Measurements from ENCODE around the gene MVB12B.

DNA sequence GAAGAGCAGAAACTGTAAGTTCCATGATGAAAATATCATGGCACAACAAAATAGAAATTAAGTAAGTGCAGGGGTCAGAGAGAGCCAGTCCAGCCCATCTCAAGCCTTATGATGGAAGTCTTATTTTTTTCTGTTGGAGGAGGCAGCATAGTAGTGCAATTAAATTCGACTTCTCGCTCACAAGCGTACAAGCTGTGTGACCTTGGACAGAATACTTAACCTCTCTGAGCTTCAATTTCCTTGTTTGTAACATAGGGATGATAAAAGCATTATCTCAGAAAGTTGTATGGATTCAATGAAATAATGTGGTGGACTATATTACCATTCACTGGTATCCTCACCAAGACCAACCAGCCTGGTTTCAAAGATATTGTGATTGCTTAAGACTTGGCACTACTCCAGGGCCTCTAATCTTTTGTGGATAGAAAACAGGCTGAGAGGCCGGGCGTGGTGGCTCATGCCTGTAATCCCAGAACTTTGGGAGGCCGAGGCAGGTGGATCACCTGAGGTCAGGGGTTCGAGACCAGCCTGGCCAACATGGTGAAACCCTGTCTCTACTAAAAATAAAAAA, 26.8 kb upstream of the MVB12B start:
- TF ChIP-seq, protein P1, sequence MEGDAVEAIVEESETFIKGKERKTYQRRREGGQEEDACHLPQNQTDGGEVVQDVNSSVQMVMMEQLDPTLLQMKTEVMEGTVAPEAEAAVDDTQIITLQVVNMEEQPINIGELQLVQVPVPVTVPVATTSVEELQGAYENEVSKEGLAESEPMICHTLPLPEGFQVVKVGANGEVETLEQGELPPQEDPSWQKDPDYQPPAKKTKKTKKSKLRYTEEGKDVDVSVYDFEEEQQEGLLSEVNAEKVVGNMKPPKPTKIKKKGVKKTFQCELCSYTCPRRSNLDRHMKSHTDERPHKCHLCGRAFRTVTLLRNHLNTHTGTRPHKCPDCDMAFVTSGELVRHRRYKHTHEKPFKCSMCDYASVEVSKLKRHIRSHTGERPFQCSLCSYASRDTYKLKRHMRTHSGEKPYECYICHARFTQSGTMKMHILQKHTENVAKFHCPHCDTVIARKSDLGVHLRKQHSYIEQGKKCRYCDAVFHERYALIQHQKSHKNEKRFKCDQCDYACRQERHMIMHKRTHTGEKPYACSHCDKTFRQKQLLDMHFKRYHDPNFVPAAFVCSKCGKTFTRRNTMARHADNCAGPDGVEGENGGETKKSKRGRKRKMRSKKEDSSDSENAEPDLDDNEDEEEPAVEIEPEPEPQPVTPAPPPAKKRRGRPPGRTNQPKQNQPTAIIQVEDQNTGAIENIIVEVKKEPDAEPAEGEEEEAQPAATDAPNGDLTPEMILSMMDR (IDR thresholded peaks at IDR 0.05), result no peak
- TF ChIP-seq POLR2AphosphoS5 (IDR thresholded peaks at IDR 0.05; ENCODE audit: insufficient read depth in 1 of 2, low read depth in 1 of 2), result no peak

Measured in vagina (tissue), 2 donors.